Renal cortex interstitium (tissue), 11 donors: ENCODE measurements around the gene CDK5. TPM values are rescaled to one million over a fixed set of nuclear protein-coding genes. Genes with fewer than 3 reads are reported as not detected.
"Not testable (repeated sequence)": the region's sequence is repeated elsewhere in the genome, so short reads cannot be mapped to it uniquely, and the experiment has no call there.

Experiments
- DNase-seq, 11 donors: peaks; one replicate each; pipeline ENCODE4 v3.0.0-alpha.2; 2013; ENCODE audit warnings: low read depth in 9 of 11, low spot score in 4 of 11; ENCODE audit errors: extremely low read depth in 1 of 11
- polyA plus RNA-seq, 3 donors: library from polyadenylated mRNA; unstranded; fragments of 120-200 nt; gene quantifications; one replicate each; pipeline ENCODE4 v1.2.1, GENCODE V29; 2013; ENCODE audit not compliant: insufficient read length in 3 of 3

Gene CDK5
- polyA plus RNA-seq, 3 donors: 14.7 to 18.9 (median 17.3) TPM

DNA sequence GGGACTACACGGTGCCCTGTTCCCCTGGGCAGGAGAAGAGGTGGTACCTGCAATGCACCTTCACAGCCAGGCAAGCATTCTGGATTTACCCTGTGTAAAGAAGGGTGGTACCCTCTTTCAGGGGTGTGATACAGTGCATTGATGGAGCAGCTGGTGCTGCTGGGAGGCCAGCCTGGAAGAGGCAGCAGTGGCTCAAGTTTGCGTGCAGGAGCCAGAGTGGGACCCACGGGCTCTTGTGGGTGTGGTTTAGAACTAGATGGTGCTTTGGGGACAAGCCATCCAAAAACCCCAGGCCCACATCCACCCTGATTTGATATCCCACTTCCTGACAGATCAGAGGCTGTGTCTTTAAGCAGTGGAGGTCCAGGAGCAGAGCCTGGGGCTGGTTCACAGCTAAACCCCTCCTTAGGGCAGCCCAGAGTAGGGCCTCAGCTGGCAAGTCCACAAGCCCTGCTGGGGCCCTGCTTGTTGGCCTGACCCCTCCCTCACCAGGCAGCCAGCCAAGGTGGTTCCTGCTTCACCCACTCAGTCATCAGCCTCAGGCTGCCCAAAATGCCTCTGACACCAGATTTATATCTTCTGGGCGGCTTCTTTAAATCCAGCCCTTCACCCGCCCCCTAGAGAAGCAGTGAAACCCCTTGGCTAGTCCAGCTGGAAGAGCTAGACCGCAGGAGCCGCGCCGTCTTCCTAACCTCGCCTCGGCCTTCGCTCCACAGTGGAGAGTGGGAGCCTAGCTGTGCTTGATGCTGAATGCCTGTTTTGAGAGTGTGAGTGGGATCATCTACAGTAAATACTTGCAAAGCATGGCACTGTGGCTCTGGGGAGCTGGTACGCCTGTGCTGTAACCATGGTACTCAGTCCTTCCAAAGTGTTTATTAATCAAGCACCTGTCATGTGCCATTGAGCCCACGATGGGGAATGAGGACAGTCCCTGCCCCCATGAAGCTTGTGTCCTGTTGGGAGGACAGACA, 10.8 kb downstream of the CDK5 start:
- no peak for DNase-seq

DNA sequence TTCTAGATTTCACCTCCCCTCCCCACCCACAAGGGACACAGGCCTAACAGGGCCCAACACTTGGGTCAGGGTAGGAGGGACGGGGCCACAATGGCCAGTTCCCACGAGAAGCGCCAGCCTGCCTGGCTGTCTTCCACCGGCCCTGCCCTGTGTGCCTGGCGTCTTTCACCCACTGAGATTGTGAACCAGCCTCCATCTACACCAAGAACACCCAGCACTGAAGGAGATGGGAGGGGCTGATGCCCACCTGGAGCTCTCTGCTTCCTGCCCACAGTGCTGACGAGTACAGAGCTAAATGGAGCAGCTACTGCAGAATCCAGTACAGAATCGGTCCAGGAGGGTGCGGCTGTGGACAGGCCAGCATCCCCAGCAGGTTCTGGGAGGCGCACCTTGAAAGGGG, 11.7 kb downstream of the CDK5 start:
- no peak for DNase-seq

- DNase-seq: no peak
Measured at GRCh38 chr7:151045262-151045661, 12.4 kb downstream of the CDK5 start.

- no peak for DNase-seq
Measured at GRCh38 chr7:151043959-151044358, 13.7 kb downstream of the CDK5 start.

GRCh38 chr7:151043449-151043848, 14.2 kb downstream of the CDK5 start:
- not testable (repeated sequence) for DNase-seq

DNA sequence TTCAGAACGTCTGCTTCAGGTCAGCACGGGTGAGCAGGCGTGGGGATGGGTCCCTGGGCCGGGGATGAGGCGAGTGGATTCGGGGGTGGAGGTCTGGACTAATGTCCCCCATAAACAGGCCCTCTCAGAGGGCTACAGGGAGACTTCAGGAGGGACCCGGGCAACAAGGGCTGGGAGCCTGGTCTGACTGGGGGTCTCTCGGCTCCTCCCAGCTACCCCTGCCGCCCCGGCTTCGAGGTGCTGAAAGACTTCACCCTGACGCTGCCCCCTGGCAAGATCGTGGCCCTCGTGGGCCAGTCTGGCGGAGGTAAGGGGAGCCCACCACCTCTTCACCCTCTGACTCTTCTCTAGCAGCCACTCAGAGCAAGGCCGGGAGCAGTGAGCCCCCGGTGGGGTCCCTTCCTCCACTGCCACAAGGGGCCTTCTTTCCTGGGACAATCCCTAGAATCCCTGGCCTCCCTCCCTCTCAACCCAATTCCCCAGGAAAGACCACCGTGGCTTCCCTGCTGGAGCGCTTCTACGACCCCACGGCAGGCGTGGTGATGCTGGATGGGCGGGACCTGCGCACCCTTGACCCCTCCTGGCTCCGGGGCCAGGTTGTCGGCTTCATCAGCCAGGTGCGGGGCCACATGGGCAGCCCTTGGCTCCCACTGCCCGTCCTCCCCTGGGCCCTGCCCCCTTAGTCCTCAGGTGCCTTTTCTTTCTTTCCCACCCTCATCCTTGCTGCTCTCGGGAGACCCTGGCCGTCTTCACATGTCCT, 16.9 kb downstream of the CDK5 start:
- DNase-seq: no peak

GRCh38 chr7:151039850-151040548, 17.7 kb downstream of the CDK5 start:
- no peak for DNase-seq

DNA sequence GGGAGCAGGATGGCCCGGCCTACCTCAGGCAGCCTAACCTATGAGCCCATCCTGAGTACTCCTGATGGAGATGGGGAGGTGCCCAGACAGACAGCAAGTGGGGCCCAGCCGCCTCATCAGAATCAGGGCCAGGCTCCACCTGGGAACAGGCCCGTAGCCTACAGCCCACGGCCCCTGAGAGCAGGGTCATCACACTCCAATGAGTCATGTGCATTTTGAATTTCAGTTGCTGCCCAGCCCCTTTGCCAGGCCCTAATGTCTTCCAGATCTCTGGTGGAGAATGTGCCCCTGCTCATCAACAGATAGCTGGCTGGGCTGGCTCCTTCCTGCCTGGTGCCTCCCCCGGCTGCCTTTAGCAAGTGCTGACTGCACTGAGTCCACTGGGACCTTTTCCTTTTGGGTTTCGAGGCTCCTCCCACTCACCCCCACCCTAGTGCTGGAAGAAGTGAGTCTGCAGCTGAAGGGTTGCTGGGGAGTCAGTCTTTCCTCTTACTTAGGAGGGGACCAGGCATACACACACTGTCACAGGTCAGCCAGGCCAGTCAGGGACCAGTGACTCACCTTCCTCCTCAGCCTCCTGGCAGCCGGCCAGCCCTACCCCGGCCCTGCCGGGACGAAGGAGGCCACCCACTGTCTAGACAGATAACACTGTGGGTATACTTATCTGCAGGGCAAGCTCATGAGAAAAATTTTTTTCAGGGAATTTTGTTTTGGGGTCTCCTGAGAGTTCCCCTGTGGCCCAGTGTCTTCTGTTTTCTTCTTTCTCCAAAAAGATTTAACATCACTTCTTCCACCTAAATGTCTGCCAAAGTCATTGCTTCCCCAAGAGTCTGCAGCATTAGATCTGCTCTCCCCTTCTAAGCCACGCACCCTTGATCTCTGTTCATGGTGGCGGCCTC, 18.5 kb downstream of the CDK5 start:
- no peak for DNase-seq

DNA sequence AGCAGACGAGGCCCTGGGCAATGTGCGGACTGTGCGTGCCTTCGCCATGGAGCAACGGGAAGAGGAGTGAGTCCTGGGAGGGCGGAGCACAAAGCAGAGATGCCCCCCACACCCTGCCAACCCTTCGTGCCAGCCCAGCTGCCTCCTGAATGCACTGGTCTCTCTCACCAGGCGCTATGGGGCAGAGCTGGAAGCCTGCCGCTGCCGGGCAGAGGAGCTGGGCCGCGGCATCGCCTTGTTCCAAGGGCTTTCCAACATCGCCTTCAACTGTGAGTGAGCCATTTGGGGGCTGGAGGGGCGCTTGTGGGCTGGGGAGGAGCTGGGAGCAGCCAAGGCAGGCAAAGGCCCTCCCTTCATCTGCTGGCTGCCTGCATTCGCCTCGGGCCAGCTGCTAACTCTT, 21.8 kb downstream of the CDK5 start:
- no peak for DNase-seq

- DNase-seq: no peak
Measured at GRCh38 chr7:151035026-151035717, 22.5 kb downstream of the CDK5 start.

GRCh38 chr7:151034312-151035025, 23.2 kb downstream of the CDK5 start:
- DNase-seq: no peak

GRCh38 chr7:151033864-151034249, 23.8 kb downstream of the CDK5 start:
- DNase-seq: no peak

DNA sequence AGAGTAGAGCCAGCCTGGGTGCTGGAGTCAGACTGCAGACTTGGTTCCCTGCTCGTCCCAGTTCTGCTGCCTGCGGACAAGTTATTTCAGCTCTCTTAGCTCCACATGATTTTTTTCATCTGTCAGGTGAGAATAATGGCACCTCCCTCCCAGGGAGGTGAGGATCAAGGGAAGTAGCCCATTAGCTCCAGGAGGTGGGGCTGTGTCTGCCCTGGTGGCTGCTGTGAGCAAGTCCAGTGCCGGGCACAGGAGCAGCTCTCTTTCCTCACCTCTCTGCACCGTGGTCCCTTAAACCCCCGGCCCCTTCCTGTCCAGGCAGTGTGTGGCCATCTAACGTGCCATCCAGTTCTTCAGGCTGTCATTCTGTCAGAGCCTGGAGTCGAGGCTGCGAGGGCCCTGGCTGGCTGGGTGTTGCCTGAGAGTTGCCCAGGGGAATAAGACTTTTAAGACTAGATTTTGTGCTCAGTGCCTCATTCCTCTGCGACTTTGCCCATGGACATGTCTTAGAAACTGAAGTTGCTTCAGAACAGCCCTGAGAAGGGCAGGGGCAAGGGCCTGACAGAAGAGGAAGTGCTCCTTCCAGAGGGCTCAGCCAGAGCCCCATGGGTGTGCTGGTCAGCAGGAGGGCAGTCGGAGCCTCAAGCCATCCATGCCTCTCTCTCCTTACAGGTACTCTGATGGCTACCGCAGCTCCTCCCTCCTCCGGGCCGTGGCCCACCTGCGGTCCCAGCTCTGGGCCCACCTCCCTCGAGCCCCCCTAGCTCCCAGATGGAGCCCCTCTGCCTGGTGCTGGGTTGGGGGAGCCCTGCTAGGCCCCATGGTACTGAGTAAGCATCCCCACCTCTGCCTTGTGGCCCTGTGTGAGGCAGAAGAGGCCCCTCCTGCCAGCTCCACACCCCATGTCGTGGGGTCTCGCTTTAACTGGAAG, 24.5 kb downstream of the CDK5 start:
- DNase-seq: no peak

- DNase-seq: no peak
Measured at GRCh38 chr7:151031011-151031410, 26.7 kb downstream of the CDK5 start.

DNA sequence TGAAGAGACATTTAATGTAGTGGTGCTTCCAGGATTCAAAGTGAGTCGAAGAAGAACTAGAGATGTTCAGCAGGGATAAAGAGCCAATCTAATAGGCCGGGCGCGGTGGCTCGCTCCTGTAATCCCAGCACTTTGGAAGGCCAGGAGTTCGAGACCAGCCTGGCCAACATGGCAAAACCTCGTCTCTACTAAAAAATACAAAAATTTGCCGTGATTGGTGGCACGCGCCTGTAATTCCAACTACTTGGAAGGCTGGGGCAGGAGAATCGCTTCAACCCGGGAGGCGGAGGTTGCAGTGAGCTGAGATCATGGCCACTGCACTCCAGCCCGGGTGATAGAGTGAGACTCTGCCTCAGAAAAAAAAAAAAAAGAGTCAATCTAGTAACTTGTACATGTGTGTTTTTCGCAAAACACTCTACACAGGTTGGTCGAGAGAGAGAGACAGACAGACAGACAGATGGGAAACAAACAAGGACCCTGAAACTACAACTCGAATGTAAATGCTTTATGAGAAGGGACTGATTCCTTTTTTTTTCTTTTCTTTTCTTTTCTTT, 28.7 kb downstream of the CDK5 start:
- DNase-seq: no peak
